ENCODE results near the gene HELZ2. TPM values are rescaled to one million over a fixed set of nuclear protein-coding genes. Genes with fewer than 3 reads are reported as not detected.

The HELZ2 gene
- total and polyA plus RNA-seq, 2 of the 4 experiments (the other 2 are of a cell fraction), result 4.7 to 10.6 TPM

- H2BK120ac ChIP-seq (ENCODE audit: low read depth, low read length), result no peak overlapping the region
- DNase-seq (no peak), ATAC-seq (ENCODE audit: low read depth) (no peak)
- H4K8ac ChIP-seq (ENCODE audit: low read depth in 2 of 2, low read length in 2 of 2), result no peak overlapping the region
- no peak overlapping the region for H3K27ac ChIP-seq (ENCODE audit: insufficient read depth, low read length)
- H3K56ac ChIP-seq (ENCODE audit: extremely low read depth, insufficient read depth, low read length), result no peak overlapping the region
- H2AK5ac ChIP-seq (ENCODE audit: low read depth, low read length), result no peak overlapping the region
- H3K9me3 ChIP-seq (ENCODE audit: control insufficient read depth, insufficient read depth, low read length), result no peaks in the 10 kb centered on the region
- peaks cover 32% of the 10 kb centered on the region for H3K36me3 ChIP-seq (ENCODE audit: control insufficient read depth, insufficient read depth, low read length)
- no peak overlapping the region for H3K18ac ChIP-seq (ENCODE audit: low read depth, low read length)
- H3K4me1 ChIP-seq (ENCODE audit: control insufficient read depth, insufficient read depth, low read length), result no peaks in the 10 kb centered on the region
- no peak overlapping the region for H2BK5ac ChIP-seq (ENCODE audit: low read depth, low read length, poor library complexity, severe bottlenecking)
- CTCF ChIA-PET, result no interaction called here
- H2AFZ ChIP-seq (replicated peaks; ENCODE audit: low read length, poor library complexity), result no peak overlapping the region
- H3K27me3 ChIP-seq (ENCODE audit: control insufficient read depth, insufficient read depth, low read length), result no peaks in the 10 kb centered on the region
- no peak overlapping the region for H4K91ac ChIP-seq (ENCODE audit: insufficient read depth, low read depth, low read length)
- H3K4ac ChIP-seq (ENCODE audit: low read depth, low read length), result no peak overlapping the region
- dilution Hi-C loops (cut with HindIII; ENCODE audit: low sequenced_read_pairs, unreplicated experiment) (no loop called here), in situ Hi-C loops (cut with MboI; ENCODE audit: low sequenced_read_pairs) (no loop called here), intact Hi-C loops (cut with micrococcal nuclease) (no loop called here)
- H2AK9ac ChIP-seq (replicated peaks; ENCODE audit: low read depth, low read length, poor library complexity), result no peak overlapping the region
- POLR2A ChIA-PET (ENCODE audit: unreplicated experiment), result no interaction called here
- WGBS, 2 experiments (ENCODE audit: extremely low coverage in 2 of 2, insufficient read length in 1 of 2), result no CpG with 5 or more reads among the region's 12 CpGs
- H2BK20ac ChIP-seq (ENCODE audit: low read depth, low read length), result no peak overlapping the region
- H3K23ac ChIP-seq (ENCODE audit: low read depth, low read length), result no peak overlapping the region
- no peak overlapping the region for H4K5ac ChIP-seq (ENCODE audit: low read depth, low read length)
- no TSS peak for BruUV-seq (replicated peaks)
- no peak overlapping the region for H3K14ac ChIP-seq (replicated peaks; ENCODE audit: low read depth, low read length)
- TF ChIP-seq CEBPB (IDR thresholded peaks at IDR 0.05; ENCODE audit: low read depth, low read length) (no peak), MXI1 (IDR thresholded peaks at IDR 0.05; ENCODE audit: borderline replicate concordance, low read depth, low read length) (no peak), MAFK (IDR thresholded peaks at IDR 0.05; ENCODE audit: low read depth, low read length) (no peak), NFE2L2 (IDR thresholded peaks at IDR 0.05; ENCODE audit: low read depth, low read length) (no peak), RAD21 (IDR thresholded peaks at IDR 0.05; ENCODE audit: low read length) (no peak), BHLHE40 (IDR thresholded peaks at IDR 0.05; ENCODE audit: low read depth, low read length) (no peak), POLR2A (IDR thresholded peaks at IDR 0.05; ENCODE audit: low read depth, low read length) (no peak), RCOR1 (IDR thresholded peaks at IDR 0.05; ENCODE audit: insufficient replicate concordance, low read length) (no peak), ELK1 (IDR thresholded peaks at IDR 0.05; ENCODE audit: borderline replicate concordance, low read depth, low read length) (no peak), FOS (IDR thresholded peaks at IDR 0.05; ENCODE audit: low read depth, low read length) (no peak), SMC3 (IDR thresholded peaks at IDR 0.05; ENCODE audit: low read depth, low read length) (no peak), CHD1 (IDR thresholded peaks at IDR 0.05; ENCODE audit: low read depth, low read length) (no peak), CTCF (conservative IDR thresholded peaks at IDR 0.05; ENCODE audit: low read depth, low read length) (no peak), MAZ (IDR thresholded peaks at IDR 0.05; ENCODE audit: borderline replicate concordance, low read depth, low read length) (no peak), RFX5 (IDR thresholded peaks at IDR 0.05; ENCODE audit: low read depth, low read length) (no peak), USF2 (IDR thresholded peaks at IDR 0.05; ENCODE audit: low read depth, low read length) (no peak)
- no peak overlapping the region for H2BK15ac ChIP-seq (ENCODE audit: low read depth, low read length)
- peaks cover 2% of the 10 kb centered on the region; the same call in 1 of the 2 replicates for H3K9me1 ChIP-seq (ENCODE audit: insufficient read depth, low read length)
- no peak overlapping the region for H3K9ac ChIP-seq (ENCODE audit: low read depth, low read length)
- H3K79me1 ChIP-seq (ENCODE audit: low read depth in 1 of 2, low read length in 2 of 2), result peaks cover 0 to 4% of the 10 kb centered on the region in 2 experiments; a peak in 2 of 4 replicates
- no peaks in the 10 kb centered on the region; the same call in none of the 2 replicates for H4K20me1 ChIP-seq (ENCODE audit: insufficient read depth, low read length)
- no peak overlapping the region for H3K4me2 ChIP-seq (ENCODE audit: low read depth, low read length)
- no peak overlapping the region for H3K4me3 ChIP-seq (ENCODE audit: insufficient read depth, low read depth, low read length)
Measured at GRCh38 chr20:63587256-63587655, 13.2 kb upstream of the HELZ2 start.
